Activated naive CD8-positive, alpha-beta T cell treated with anti-CD3 and anti-CD28 coated beads, Interleukin-2, amount 50 U/mL, for 24 hours (primary cell): ENCODE measurements around the gene GSTO1.

Experiments
- ATAC-seq: fragments of 150-1000 bp; cut with Tn5 transposase; one replicate; pipeline ENCODE4 v1.10.0; 2021
- DNase-seq: peaks from one replicate; pipeline ENCODE4 v3.0.0; 2021
- H3K27ac Mint-ChIP-seq: one replicate; pipeline ENCODE4 v1.8.0; 2021; ENCODE audit warnings: mild to moderate bottlenecking, mixed read lengths
- H3K27me3 Mint-ChIP-seq: one replicate; pipeline ENCODE4 v1.8.0; 2021; ENCODE audit warnings: mixed read lengths
- H3K36me3 Mint-ChIP-seq: one replicate; pipeline ENCODE4 v1.8.0; 2021; ENCODE audit warnings: low read depth, mixed read lengths
- H3K4me1 Mint-ChIP-seq: one replicate; pipeline ENCODE4 v1.8.0; 2021; ENCODE audit warnings: mixed read lengths
- H3K4me3 Mint-ChIP-seq: one replicate; pipeline ENCODE4 v1.8.0; 2021; ENCODE audit warnings: mild to moderate bottlenecking, moderate library complexity, mixed read lengths
- H3K9me3 Mint-ChIP-seq: one replicate; pipeline ENCODE4 v1.8.0; 2021; ENCODE audit warnings: mixed read lengths

The GSTO1 gene

GRCh38 chr10:104276192-104276591 lies 21.5 kb downstream of the GSTO1 start:
- DNase-seq = no peak
- Mint-ChIP-seq H3K4me1 (peaks cover 9% of the 10 kb centered on the region), H3K27ac (no peak overlapping the region), H3K36me3 (no peaks in the 10 kb centered on the region), H3K4me3 (no peak overlapping the region), H3K9me3 (no peaks in the 10 kb centered on the region), H3K27me3 (peaks cover 14% of the 10 kb centered on the region)
- ATAC-seq = no peak

DNA sequence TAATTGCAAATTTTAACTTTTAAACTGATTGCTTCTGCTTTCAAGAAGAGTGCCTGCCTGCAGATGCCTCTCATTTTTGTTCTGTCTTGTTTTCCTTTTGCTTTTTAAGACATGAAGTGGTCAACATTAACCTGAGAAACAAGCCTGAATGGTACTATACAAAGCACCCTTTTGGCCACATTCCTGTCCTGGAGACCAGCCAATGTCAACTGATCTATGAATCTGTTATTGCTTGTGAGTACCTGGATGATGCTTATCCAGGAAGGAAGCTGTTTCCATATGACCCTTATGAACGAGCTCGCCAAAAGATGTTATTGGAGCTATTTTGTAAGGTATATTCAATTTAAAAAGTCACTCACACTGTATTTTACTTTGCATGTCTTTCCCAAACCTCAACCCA lies 23.1 kb downstream of the GSTO1 start:
- ATAC-seq (no peak), DNase-seq (no peak)
- Mint-ChIP-seq H3K27ac (no peak overlapping the region), H3K36me3 (no peaks in the 10 kb centered on the region), H3K4me1 (peaks cover 9% of the 10 kb centered on the region), H3K9me3 (no peaks in the 10 kb centered on the region), H3K27me3 (peaks cover 14% of the 10 kb centered on the region), H3K4me3 (no peak overlapping the region)

- DNase-seq = no peak
- no peaks in the 10 kb centered on the region for H3K36me3 Mint-ChIP-seq
- no peak overlapping the region for H3K27ac Mint-ChIP-seq
- peaks cover 1% of the 10 kb centered on the region for H3K4me1 Mint-ChIP-seq
- ATAC-seq = no peak
- peaks cover 14% of the 10 kb centered on the region for H3K27me3 Mint-ChIP-seq
- no peaks in the 10 kb centered on the region for H3K9me3 Mint-ChIP-seq
- H3K4me3 Mint-ChIP-seq = no peak overlapping the region
Measured at GRCh38 chr10:104279550-104280259, 25.0 kb downstream of the GSTO1 start.

- Mint-ChIP-seq H3K36me3 (no peaks in the 10 kb centered on the region), H3K4me3 (no peak overlapping the region), H3K4me1 (no peaks in the 10 kb centered on the region), H3K27ac (no peak overlapping the region), H3K27me3 (peaks cover 4% of the 10 kb centered on the region), H3K9me3 (no peaks in the 10 kb centered on the region)
- ATAC-seq = no peak
- no peak for DNase-seq
Measured at GRCh38 chr10:104281694-104282093, 27.0 kb downstream of the GSTO1 start.

- H3K27me3 Mint-ChIP-seq = peaks cover 5% of the 10 kb centered on the region
Measured at GRCh38 chr10:104284846-104285245, 30.2 kb downstream of the GSTO1 start.

GRCh38 chr10:104286939-104287338 lies 32.2 kb downstream of the GSTO1 start:
- ATAC-seq = no peak
- H3K27me3 Mint-ChIP-seq = peaks cover 12% of the 10 kb centered on the region
- H3K4me3 Mint-ChIP-seq = no peak overlapping the region
- DNase-seq = no peak
- H3K4me1 Mint-ChIP-seq = peaks cover 6% of the 10 kb centered on the region
- no peaks in the 10 kb centered on the region for H3K36me3 Mint-ChIP-seq
- H3K9me3 Mint-ChIP-seq = no peaks in the 10 kb centered on the region
- H3K27ac Mint-ChIP-seq = no peak overlapping the region

More at GRCh38 chr10:104284846-104285245, 30.2 kb downstream of the GSTO1 start:
- DNase-seq (no peak), ATAC-seq (no peak)
- Mint-ChIP-seq H3K27ac (no peak overlapping the region), H3K9me3 (no peaks in the 10 kb centered on the region), H3K4me1 (no peaks in the 10 kb centered on the region), H3K36me3 (no peaks in the 10 kb centered on the region), H3K4me3 (no peak overlapping the region)

DNA sequence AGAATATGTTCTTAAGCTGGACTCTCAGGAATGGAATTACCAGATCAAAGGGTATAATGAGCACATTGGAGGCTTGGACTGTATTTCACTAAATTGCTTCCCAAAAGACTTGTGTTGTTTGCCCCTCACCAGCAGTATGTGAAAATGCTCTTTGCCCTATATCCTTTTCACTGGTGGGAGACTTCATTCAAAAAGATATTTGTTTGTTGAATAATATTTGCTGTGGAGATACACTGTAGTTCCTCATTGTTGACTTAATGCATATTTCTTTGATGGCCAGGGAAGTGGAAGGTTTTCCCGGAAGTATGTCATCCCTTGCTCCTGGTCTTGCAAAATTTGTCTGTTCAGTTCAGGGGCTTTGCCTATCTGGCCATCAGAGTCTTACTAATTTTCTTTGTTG lies 33.7 kb downstream of the GSTO1 start:
- ATAC-seq (no peak), DNase-seq (no peak)
- Mint-ChIP-seq H3K27ac (no peak overlapping the region), H3K4me1 (peaks cover 13% of the 10 kb centered on the region), H3K27me3 (peaks cover 12% of the 10 kb centered on the region), H3K9me3 (no peaks in the 10 kb centered on the region), H3K36me3 (no peaks in the 10 kb centered on the region), H3K4me3 (no peak overlapping the region)

DNA sequence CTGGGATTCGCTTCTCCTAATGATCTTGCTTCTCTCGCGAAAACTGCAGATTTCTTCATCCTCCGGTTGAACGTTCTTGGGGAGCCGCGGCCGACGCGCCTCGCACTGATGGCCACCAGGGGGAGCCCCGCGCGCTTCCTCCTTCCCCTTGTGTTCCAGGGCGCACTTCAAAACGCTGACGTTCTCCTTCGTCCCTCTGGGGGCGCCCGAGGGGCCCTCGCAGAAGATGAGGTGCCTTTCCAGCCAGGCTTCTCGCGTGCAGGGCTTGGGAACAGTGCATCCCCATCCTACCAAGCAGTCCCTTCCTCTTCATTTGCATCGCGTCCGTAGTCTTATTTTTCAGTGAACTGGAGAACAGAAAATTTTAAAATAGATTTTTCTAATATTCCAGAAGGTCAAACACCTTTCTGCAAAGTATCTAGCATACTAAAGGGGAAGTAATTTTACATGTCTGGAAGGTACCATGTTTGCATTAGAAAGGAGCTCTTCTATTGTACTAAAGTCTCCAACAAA lies 36.8 kb downstream of the GSTO1 start:
- Mint-ChIP-seq H3K27ac (no peak overlapping the region), H3K4me1 (peaks cover 13% of the 10 kb centered on the region), H3K9me3 (no peaks in the 10 kb centered on the region), H3K27me3 (peaks cover 12% of the 10 kb centered on the region), H3K36me3 (no peaks in the 10 kb centered on the region), H3K4me3 (no peak overlapping the region)
- DNase-seq (peak; percentile 91), ATAC-seq (peak; percentile 95)

GRCh38 chr10:104293011-104293410 lies 38.3 kb downstream of the GSTO1 start:
- Mint-ChIP-seq H3K4me1 (peaks cover 13% of the 10 kb centered on the region), H3K36me3 (no peaks in the 10 kb centered on the region), H3K27ac (no peak overlapping the region), H3K9me3 (no peaks in the 10 kb centered on the region), H3K4me3 (no peak overlapping the region), H3K27me3 (peaks cover 12% of the 10 kb centered on the region)
- DNase-seq = no peak
- no peak for ATAC-seq

- peaks cover 12% of the 10 kb centered on the region for H3K27me3 Mint-ChIP-seq
- H3K36me3 Mint-ChIP-seq = no peaks in the 10 kb centered on the region
- no peak overlapping the region for H3K4me3 Mint-ChIP-seq
- DNase-seq (no peak), ATAC-seq (no peak)
- H3K4me1 Mint-ChIP-seq = peaks cover 13% of the 10 kb centered on the region
- H3K9me3 Mint-ChIP-seq = no peaks in the 10 kb centered on the region
- H3K27ac Mint-ChIP-seq = no peak overlapping the region
Measured at GRCh38 chr10:104293781-104294321, 39.2 kb downstream of the GSTO1 start.

GRCh38 chr10:104296687-104297436 lies 42.2 kb downstream of the GSTO1 start:
- ATAC-seq (no peak), DNase-seq (no peak)
- Mint-ChIP-seq H3K27ac (no peak overlapping the region), H3K4me1 (peaks cover 32% of the 10 kb centered on the region), H3K36me3 (no peaks in the 10 kb centered on the region), H3K9me3 (peaks cover 4% of the 10 kb centered on the region), H3K4me3 (no peak overlapping the region), H3K27me3 (no peaks in the 10 kb centered on the region)

DNA sequence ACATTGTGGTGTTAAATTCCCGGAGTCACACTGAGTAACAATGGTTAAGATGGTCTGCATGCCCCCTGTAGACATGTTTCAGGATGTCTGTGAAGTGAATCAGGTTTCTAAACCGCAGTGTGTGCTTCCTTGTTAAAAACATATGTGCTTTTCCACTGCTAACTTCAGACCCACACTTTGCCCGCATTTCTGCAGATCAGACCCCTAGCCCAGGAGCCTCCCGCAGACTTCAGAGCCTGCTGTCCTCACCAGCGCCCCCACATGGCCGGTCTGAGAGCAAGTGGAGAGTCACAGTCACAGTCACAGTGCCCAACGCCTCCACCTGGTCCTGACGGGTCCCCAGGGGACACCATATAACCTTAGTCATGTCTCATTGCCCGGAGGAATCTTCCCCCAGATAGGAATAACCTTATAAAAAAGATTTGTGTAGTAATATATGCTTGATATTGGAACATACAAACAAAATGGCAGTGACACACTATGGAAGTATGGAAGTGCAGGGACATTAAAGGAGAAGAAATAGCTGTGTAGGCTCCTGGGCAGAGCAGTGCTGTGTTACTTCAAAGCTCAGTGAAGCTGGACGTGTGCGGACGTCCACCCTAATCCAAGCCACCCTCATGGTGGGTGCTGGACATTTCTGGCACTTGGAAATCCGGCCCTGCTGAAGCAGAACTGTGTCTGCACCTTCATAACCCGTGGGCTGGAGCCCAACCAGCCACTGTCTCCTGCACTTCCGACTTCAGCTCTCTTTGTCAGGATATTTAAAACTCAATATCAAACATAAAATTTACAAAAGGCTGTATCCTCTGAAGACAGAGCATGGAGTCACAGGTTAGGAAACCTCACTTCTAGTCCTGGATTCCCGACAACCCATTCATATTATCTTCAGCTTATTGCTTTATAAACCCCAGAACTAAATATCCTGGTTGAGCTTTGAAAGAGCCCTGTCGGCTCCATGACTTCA lies 43.3 kb downstream of the GSTO1 start:
- DNase-seq (peak; percentile 59), ATAC-seq (no peak)
- Mint-ChIP-seq H3K4me3 (no peak overlapping the region), H3K36me3 (peaks cover under 1% of the 10 kb centered on the region), H3K27ac (no peak overlapping the region), H3K4me1 (peaks cover 29% of the 10 kb centered on the region), H3K27me3 (no peaks in the 10 kb centered on the region), H3K9me3 (peaks cover 9% of the 10 kb centered on the region)

GRCh38 chr10:104299031-104299904 lies 44.6 kb downstream of the GSTO1 start:
- Mint-ChIP-seq H3K4me1 (peaks cover 34% of the 10 kb centered on the region), H3K4me3 (no peak overlapping the region), H3K27me3 (no peaks in the 10 kb centered on the region), H3K27ac (peak overlapping the region; percentile 21), H3K9me3 (peaks cover 13% of the 10 kb centered on the region), H3K36me3 (peaks cover 7% of the 10 kb centered on the region)
- no peak for ATAC-seq
- DNase-seq = no peak
